Fibroblast of pulmonary artery (primary cell): ENCODE results near the gene SLC9A1.

Source experiments
- DNase-seq: peaks from one replicate; pipeline ENCODE4 v3.0.0-alpha.2; 2010; ENCODE audit warnings: low read depth
- H3K4me3 ChIP-seq: replicated peaks from 2 replicates; pipeline ENCODE4 v1.5.1; 2011; ENCODE audit warnings: low read depth, mild to moderate bottlenecking, control low read depth, low read length, moderate library complexity
- TF ChIP-seq, protein P1 (sequence below): IDR thresholded peaks from 2 replicates; pipeline ENCODE4 v1.5.1; 2011; ENCODE audit warnings: mild to moderate bottlenecking, control low read depth, low read length, inconsistent platforms; ENCODE audit errors: missing control alignments

The SLC9A1 gene

GRCh38 chr1:27084107-27084506, 70.8 kb downstream of the SLC9A1 start:
- TF ChIP-seq, protein P1, sequence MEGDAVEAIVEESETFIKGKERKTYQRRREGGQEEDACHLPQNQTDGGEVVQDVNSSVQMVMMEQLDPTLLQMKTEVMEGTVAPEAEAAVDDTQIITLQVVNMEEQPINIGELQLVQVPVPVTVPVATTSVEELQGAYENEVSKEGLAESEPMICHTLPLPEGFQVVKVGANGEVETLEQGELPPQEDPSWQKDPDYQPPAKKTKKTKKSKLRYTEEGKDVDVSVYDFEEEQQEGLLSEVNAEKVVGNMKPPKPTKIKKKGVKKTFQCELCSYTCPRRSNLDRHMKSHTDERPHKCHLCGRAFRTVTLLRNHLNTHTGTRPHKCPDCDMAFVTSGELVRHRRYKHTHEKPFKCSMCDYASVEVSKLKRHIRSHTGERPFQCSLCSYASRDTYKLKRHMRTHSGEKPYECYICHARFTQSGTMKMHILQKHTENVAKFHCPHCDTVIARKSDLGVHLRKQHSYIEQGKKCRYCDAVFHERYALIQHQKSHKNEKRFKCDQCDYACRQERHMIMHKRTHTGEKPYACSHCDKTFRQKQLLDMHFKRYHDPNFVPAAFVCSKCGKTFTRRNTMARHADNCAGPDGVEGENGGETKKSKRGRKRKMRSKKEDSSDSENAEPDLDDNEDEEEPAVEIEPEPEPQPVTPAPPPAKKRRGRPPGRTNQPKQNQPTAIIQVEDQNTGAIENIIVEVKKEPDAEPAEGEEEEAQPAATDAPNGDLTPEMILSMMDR, result no peak

DNA sequence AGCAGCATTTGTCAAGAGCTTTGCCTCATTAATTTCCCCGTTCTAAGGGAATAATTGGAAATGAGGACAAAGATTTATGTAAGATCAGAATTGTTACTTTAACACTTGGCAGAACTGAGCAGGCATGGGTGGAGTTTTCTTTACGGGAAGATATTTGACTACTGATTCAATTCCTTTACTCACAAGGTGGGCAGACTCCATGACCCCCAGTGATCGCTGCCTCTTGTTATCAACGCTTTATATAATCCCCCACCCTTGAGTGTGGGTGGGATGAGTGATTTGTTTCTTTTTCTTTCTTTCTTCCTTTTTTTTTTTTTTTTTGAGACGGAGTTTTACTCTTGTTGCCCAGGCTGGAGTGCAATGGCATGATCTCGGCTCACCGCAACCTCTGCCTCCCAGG, 77.0 kb downstream of the SLC9A1 start:
- DNase-seq, result no peak
- TF ChIP-seq, protein P1, result no peak
- H3K4me3 ChIP-seq, result no peak overlapping the region

More at GRCh38 chr1:27084107-27084506, 70.8 kb downstream of the SLC9A1 start:
- no peak for DNase-seq
- no peak overlapping the region for H3K4me3 ChIP-seq

DNA sequence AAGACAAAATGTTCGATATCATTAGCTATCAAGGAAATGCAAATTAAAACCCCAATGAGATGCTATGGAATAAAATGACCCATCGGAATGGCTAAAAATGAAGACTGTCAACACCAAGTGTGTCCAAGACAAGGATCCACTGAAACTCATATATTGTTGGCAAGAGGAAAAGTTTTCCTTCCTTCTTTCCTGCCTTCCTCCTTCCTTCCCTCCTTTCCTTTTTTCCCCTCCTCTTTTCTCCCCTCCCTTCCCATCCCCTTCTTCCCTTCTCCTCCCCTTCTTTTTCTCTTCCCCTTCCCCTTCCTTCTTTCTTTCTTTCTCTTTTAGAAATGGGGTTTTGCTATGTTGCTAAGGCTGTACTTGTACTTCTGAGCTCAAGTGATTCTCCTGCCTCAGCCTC, 78.1 kb downstream of the SLC9A1 start:
- TF ChIP-seq, protein P1, result no peak
- no peak overlapping the region for H3K4me3 ChIP-seq
- DNase-seq, result no peak

GRCh38 chr1:27074175-27074780, 80.6 kb downstream of the SLC9A1 start:
- no peak for DNase-seq
- H3K4me3 ChIP-seq, result no peak overlapping the region
- TF ChIP-seq, protein P1, result no peak

DNA sequence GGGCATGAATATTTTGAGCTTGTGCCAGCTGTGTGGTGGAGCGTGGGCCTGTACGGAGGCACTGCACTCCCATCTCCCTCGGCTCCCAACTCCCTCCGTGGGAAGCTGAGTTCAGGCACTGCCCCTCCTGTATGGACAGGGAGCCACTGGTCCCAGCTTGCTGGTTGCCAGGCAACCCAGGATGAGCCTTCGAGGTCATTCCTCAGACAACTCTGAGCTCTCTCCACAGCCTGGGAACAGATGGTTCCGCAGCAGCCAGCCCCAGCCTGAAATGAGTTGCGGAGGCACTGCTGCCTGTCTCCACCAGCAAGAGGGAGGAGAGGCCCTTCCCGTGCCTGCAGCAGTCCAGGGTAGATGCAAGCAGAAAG, 83.9 kb downstream of the SLC9A1 start:
- H3K4me3 ChIP-seq, result no peak overlapping the region
- TF ChIP-seq, protein P1, result no peak

DNA sequence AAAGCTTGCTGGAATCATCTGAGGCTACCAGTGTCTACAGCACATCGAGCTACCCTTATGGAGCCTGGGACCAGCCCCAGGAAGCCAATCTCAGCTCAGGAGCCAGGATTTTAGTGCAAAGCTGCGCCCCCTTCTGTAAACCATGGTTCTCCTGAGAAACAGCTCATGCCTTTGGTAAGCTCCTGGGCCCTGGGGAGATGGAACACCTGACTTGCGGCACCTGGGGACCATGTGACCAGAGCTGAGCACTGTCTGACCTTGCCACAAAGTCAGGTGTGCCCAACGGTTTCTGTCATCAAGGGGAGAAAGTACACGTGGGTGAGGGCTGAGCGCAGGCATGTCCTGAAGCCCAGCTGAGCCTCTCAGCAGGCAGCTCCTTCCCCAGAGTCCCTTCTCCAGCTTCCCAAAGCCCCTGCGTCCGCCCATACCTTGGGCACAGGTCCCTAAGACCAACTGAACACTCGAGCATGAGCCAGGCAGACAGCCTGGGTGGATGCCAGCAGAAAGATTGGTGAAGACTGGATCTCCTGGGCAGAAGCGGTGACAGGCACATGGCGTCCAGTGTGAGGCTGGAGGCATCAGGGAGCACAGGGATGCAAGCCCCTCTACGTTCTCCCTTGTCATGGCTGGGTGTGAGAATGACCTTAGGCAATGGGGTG, 84.4 kb downstream of the SLC9A1 start:
- no peak for DNase-seq
- TF ChIP-seq, protein P1, result no peak
- H3K4me3 ChIP-seq, result no peak overlapping the region

More for the DNA sequence above, 83.9 kb downstream of the SLC9A1 start:
- peak; percentile 18 for DNase-seq

DNA sequence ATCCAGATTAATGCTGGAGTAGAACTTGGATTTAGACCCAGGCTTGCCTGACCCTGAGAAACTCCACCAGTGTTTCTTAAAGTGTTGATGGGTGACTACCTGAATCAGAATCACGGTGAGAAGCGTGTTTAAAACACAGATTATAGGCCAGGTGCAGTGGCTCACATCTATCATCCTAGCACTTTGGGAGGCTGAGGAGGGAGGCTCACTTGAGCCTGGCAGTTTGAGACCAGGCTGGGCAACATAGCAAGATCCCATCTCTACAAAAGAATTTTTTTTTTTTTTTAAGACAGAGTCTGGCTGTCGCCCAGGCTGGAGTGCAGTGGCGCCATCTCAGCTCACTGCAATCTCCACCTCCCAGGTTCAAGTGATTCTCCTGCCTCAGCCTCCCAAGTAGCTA, 86.0 kb downstream of the SLC9A1 start:
- H3K4me3 ChIP-seq, result no peak overlapping the region
- TF ChIP-seq, protein P1, result no peak
- DNase-seq, result no peak
